Measurements from ENCODE around the gene OXLD1.
"Not testable (repeated sequence)": the region's sequence is repeated elsewhere in the genome, so short reads cannot be mapped to it uniquely, and the experiment has no call there.

OXLD1 gene

DNA sequence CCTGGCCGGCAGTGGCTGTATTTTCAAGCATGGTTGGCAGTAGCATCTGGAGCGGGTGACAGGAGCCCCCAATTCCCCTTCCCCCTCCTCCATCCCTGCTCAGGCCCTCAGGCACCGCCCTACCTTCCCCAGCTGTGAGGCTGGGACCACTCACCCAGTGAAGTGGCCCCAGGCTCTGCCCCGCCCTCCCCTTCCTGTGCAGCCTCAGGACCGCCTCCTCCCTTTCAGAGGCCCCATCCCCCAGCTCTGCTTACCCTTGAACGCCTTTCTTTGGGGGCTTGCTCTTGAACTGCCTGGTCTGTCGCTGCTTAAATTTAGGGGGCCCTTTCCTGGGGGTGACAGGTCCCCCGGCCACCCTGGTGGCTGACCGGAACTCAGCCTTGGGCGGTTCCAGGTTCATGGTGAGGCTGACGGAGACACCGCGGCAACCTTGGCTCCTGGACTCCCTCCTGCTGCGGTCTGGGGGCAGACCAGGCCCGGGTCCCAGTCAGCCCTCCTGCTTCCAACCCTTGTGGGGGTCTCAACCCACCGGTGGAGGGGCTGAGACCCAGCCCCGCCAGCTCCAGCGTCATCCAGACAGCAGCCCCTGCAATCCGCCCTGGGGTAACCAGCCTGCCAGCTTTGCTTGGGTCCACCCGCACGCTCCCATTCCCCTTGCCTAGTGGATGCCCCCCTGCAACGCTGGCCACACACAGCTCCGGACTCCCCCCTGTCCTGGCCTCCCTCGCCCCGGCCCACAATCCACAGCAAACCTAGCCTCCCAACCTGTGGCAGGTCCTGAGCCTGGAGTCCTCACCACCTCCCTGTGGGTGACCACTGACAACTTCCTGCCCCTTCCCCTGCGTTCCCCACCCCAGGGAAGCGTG is 13.3 kb downstream of the OXLD1 start:
- DNase-seq (ENCODE audit: low spot score): no peak

DNA sequence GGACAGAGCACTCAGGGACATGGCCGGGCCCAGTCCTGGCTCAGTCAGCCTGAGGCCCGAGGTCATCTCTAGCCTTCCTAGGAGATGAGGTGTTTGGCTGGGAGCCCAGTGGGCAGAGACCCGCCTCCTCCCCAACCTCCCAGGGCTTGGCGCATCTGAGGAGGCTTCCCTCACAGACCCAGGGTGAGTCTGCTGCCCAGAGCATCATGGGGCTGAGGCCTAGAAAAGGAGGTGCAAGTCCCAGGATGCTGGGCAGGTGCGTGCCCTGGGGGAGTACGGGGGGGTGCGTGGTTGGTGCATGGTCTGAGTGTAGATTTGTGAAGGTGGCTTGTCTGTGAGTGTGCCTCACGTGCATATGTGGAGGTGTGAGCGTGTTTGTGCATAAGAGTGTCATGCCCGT is 14.7 kb downstream of the OXLD1 start:
- peak; percentile 57 for DNase-seq (ENCODE audit: low spot score)

DNA sequence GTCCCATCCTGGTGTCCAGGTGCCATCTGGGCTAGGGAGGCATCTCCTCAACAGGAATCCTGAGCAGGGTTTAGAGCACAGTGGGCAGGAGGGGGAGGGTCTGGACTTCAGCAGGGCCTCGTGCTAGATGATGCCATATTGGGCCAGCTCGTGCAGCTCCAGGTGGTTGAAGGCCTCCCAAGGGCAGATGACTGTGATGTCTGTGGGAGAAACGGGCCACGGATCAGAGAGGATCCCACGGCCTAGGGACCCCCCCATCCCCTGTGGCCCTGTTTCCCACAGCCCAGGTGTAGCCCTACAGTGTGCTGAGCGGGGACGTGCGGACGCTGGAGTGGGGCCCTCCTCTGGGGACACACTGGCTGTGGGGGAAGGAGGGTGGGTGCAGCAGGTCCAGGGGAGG is 15.5 kb downstream of the OXLD1 start:
- DNase-seq (ENCODE audit: low spot score): no peak

- DNase-seq (ENCODE audit: low spot score): no peak
Measured at GRCh38 chr17:81648707-81649085, 17.7 kb downstream of the OXLD1 start.

GRCh38 chr17:81648013-81648706 is 18.2 kb downstream of the OXLD1 start:
- DNase-seq (ENCODE audit: low spot score): no peak

DNA sequence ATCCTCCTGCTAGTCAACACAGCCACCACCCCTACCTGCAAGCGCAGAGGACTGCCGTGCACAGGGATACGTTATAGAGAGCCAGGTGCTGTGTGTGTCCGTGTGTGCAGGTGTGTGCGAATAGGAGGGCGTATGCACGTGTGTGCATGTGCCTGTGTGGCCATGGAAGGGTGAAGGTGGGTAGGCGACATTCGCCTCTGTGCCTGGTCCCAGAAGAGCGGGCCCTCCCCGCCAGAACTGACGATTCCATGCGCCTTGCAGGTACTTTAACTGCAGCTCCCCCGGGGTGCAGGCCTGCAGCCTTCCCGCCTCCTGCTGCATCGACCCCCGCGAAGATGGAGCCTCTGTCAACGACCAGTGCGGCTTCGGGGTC is 18.8 kb downstream of the OXLD1 start:
- no peak for DNase-seq (ENCODE audit: low spot score)

GRCh38 chr17:81646869-81647600 is 19.4 kb downstream of the OXLD1 start:
- DNase-seq (ENCODE audit: low spot score): no peak

- DNase-seq (ENCODE audit: low spot score): no peak
Measured at GRCh38 chr17:81644976-81645952, 21.1 kb downstream of the OXLD1 start.

DNA sequence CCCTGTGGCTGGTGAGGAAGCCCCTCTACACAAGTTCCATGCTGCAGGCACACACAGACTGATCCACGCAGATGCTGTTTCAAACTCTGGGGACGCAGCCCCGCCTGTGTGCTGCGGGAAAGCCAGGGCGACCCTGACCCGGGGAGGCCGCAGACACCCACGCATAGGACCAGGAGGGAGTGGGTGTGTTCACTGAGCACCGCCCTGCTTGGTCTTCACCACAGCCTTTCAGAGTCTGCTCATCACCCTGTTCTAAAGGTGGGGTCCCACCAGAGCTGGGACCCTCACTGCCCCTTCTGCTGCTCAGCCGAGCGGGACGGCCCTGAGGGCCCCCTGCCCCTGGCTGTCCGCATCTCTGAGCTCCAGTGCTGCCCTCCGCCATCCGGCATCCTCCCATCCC is 21.9 kb downstream of the OXLD1 start:
- no peak for DNase-seq (ENCODE audit: low spot score)

DNA sequence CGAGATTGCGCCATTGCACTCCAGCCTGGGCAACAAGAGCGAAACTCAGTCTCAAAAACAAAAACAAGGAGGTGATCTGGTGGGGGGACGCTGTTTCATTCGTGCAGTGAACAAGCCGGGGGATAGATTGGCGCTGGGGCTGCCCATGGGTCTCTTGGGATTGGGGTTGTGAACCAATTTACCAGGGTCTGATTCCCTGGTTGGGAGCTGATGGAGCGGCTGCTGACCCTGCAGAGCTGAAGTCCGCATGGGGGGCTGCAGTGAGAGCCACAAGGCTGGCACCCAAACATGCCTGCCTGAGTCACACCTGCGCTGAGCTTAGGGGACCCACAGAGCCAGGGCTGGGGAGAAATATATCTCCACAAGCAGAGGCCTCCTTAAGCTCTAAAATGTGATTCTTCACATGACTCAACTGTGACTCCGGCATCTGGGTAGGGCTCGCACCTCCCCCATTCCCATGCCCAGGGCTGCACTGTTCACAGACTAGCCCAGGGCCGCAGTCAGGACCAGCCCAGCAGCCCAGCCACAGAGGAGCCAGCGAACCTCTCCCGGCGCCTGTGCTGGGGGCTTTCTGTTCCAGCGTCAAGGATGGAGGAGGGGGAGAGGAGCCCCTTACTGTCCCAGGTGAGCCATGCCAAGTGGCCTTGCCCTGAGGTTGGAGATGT is 24.4 kb downstream of the OXLD1 start:
- peak; percentile 92 for DNase-seq (ENCODE audit: low spot score)

GRCh38 chr17:81640011-81640410 is 26.4 kb downstream of the OXLD1 start:
- no peak for DNase-seq (ENCODE audit: low spot score)

DNA sequence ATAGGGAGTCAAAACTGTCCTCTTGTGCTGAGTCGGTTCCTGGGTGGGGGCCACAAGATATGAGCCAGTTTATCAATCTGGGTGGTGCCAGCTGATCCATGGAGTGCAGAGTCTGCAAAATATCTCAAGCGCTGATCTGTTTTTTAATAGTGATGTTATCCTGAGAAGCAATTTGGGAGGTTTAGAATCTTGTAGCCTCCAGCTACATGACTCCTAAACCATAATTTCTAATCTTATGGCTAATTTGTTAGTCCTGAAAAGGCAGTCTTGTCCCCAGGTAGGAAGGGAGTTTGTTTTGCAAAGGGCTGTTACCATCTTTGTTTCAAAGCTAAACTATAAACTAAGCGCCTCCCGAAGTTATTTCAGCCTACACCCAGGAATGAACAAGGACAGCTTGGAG is 27.7 kb downstream of the OXLD1 start:
- no peak for DNase-seq (ENCODE audit: low spot score)

GRCh38 chr17:81636505-81637288 is 29.7 kb downstream of the OXLD1 start, which contains the start of the genes NPLOC4 and TSPAN10:
Gene NPLOC4, minus strand, starts transcription at chr17:81637112. Its CDS starts 182 bp downstream, at chr17:81636930.
Gene TSPAN10, plus strand, starts transcription at chr17:81637196. Its CDS starts 5,217 bp downstream, at chr17:81642413.
- peak; percentile 99 for DNase-seq (ENCODE audit: low spot score)

DNA sequence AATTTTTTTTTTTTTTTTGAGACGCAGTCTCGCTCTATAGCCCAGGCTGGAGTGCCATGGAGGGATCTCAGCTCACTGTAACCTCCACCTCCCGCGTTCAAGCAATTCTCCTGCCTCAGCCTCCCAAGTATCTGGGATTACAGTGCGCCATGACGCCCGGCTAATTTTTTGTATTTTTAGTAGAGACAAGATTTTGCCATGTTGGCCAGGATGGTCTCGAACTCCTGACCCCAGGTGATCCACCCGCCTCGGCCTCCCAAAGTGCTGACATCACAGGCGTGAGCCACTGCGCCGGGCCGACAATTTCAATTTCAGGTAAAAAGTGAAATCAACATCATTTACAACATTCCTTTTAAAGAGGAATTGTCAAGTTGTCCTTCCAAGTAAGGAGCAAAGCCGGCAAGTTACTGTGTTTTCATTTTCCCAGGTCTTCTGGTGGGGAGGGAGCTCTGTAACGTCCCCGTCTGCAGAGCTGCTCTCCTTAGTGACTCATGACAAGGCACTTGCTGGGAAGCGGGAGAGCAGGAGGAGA is 30.4 kb downstream of the OXLD1 start:
- DNase-seq (ENCODE audit: low spot score): no peak

- no peak for DNase-seq (ENCODE audit: low spot score)
Measured at GRCh38 chr17:81635431-81635830, 31.0 kb downstream of the OXLD1 start.

GRCh38 chr17:81631482-81631881 is 34.9 kb downstream of the OXLD1 start:
- DNase-seq (ENCODE audit: low spot score): no peak

- DNase-seq (ENCODE audit: low spot score): no peak
Measured at GRCh38 chr17:81630274-81630673, 36.1 kb downstream of the OXLD1 start.

DNA sequence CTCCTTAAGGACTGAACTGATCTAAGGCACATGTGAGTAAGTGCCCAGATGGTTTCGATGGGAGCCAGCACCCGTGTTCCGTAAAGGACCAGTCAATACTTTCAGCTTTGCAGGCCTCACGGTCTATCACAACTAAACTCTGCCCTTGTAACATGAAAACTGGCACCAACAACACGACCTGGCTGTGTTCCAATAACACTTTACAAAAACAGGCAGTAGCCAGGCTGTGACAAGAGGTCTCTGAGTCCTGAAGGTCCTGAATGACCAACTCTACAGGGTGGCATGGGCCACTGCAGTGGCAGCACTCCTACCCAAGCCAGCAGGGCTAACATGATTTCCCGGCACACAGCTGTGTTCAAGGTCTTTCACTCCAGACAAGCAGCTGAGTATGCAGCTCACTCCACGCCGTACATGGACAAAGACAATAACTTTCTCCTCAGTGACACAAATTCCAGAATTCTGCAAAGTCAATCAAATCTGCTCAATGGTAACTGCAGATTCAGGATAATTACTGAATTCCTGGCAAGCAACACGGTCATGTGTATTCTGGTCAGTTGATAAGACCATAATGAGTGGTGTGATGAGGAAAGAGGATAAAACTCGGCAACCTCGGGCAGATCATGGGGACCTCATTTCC is 44.8 kb downstream of the OXLD1 start:
- no peak for DNase-seq (ENCODE audit: low spot score)

DNA sequence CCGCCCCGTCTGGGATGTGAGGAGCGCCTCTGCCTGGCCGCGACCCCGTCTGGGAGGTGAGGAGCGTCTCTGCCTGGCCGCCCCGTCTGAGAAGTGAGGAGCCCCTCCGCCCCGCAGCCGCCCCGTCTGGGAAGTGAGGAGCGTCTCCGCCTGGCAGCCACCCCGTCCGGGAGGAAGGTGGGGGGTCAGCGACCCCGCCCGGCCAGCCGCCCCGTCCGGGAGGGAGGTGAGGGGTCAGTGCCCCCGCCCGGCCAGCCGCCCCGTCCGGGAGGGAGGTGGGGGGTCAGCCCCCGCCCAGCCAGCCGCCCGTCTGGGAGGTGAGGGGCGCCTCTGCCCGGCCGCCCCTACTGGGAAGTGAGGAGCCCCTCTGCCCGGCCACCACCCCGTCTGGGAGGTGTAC is 48.1 kb downstream of the OXLD1 start:
- DNase-seq (ENCODE audit: low spot score): not testable (repeated sequence)
